MM.1S (cell line): ENCODE data around the gene IFNL3.
"Not testable (repeated sequence)": the region's sequence is repeated elsewhere in the genome, so short reads cannot be mapped to it uniquely, and the experiment has no call there.

Experiments used
- DNase-seq: peaks from one replicate; pipeline ENCODE4 v3.0.0-alpha.2; 2015
- H2AFZ ChIP-seq: fragments of 300-600 bp; sonication (generic); 2 replicates; pipeline ENCODE4 v1.6.0; 2016; ENCODE audit warnings: antibody characterized with exemption, low read length
- H3F3A ChIP-seq: fragments of 300-600 bp; sonication (generic); 2 replicates; pipeline ENCODE4 v1.6.1; 2016; ENCODE audit warnings: mild to moderate bottlenecking, antibody characterized with exemption, low read length, moderate library complexity, mixed read lengths; ENCODE audit not compliant: insufficient read depth
- H3K27ac ChIP-seq: fragments of 300-600 bp; sonication (generic); 2 replicates; pipeline ENCODE4 v1.5.1; 2016; ENCODE audit warnings: mild to moderate bottlenecking, low read length
- H3K27me3 ChIP-seq: fragments of 300-600 bp; sonication (generic); replicated peaks from 2 replicates; pipeline ENCODE4 v1.6.0; 2016; ENCODE audit warnings: low read length; ENCODE audit not compliant: insufficient read depth
- H3K36me3 ChIP-seq: fragments of 300-600 bp; sonication (generic); replicated peaks from 2 replicates; pipeline ENCODE4 v1.6.1; 2016; ENCODE audit warnings: mild to moderate bottlenecking, low read length, mixed read lengths; ENCODE audit not compliant: insufficient read depth
- H3K4me1 ChIP-seq: fragments of 300-600 bp; sonication (generic); 2 replicates; pipeline ENCODE4 v1.6.1; 2016; ENCODE audit warnings: low read length, mixed read lengths
- H3K4me2 ChIP-seq: fragments of 300-600 bp; sonication (generic); 2 replicates; pipeline ENCODE4 v1.6.0; 2016; ENCODE audit warnings: low read depth, low read length
- H3K4me3 ChIP-seq: fragments of 300-600 bp; sonication (generic); 2 replicates; pipeline ENCODE4 v1.5.1; 2016; ENCODE audit warnings: low read length, mixed read lengths
- H3K79me2 ChIP-seq: fragments of 300-600 bp; sonication (generic); 2 replicates; pipeline ENCODE4 v1.6.1; 2016; ENCODE audit warnings: mixed run types, low read length, mixed read lengths
- H3K9ac ChIP-seq: fragments of 300-600 bp; sonication (generic); 2 replicates; pipeline ENCODE4 v1.6.1; 2016; ENCODE audit warnings: low read length, mixed read lengths
- H3K9me2 ChIP-seq: fragments of 300-600 bp; sonication (generic); replicated peaks from 2 replicates; pipeline ENCODE4 v1.6.1; 2016; ENCODE audit warnings: mild to moderate bottlenecking, low read length, mixed read lengths; ENCODE audit not compliant: insufficient read depth
- H3K9me3 ChIP-seq: fragments of 300-600 bp; sonication (generic); replicated peaks from 2 replicates; pipeline ENCODE4 v1.6.1; 2016; ENCODE audit warnings: mild to moderate bottlenecking, low read length, mixed read lengths; ENCODE audit not compliant: insufficient read depth
- H4K20me1 ChIP-seq: fragments of 300-600 bp; sonication (generic); 2 replicates; pipeline ENCODE4 v1.6.1; 2016; ENCODE audit warnings: mild to moderate bottlenecking, low read length, moderate library complexity, mixed read lengths; ENCODE audit not compliant: insufficient read depth
- EZH2 ChIP-seq: fragments of 300-600 bp; sonication (generic); optimal IDR thresholded peaks from 2 replicates; pipeline ENCODE3; 2017; ENCODE audit warnings: low read depth, mild to moderate bottlenecking, antibody characterized with exemption, low read length, mixed read lengths
- EZH2phosphoT487 ChIP-seq: fragments of 300-600 bp; sonication (generic); IDR thresholded peaks from 2 replicates; pipeline ENCODE4 v1.6.1; 2018; ENCODE audit warnings: antibody characterized with exemption, low read length
- TF ChIP-seq, protein P1 (sequence below): fragments of 300-600 bp; sonication (generic); IDR thresholded peaks from 2 replicates; pipeline ENCODE4 v1.5.1; 2016; ENCODE audit warnings: antibody characterized with exemption, low read length, mixed read lengths

IFNL3 gene

DNA sequence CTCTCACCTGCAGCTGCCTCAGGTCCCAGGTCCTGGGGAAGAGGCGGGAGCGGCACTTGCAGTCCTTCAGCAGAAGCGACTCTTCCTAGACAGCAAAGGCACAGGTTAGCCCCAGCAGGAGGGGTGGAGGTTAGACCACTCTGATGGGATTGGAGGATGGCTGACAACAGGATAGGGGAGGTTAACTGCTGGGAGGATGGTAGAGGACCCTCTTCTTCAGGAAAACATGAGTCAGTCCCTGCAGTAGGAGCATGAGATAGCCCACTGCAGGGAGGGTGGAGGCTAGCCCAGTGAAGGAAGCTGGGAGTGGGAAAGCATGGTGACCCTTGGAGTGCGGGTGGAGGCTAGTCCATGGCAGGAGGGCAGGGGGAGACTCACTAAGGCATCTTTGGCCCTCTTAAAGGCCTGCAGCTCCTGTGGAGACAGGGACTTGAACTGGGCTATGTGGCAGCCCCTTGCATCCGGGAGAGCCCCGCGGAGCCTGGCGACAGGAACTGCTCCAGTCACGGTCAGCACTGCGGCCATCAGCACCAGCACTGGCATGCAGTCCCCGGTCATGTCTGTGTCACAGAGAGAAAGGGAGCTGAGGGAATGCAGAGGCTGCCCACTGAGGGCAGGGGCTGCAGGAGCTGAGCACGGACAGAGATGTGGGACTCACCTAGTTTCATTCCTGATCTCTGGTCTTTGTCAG, at the start of gene IFNL3:
TSS of gene IFNL3 (minus strand) at position 597 of the 691 bp plus-strand sequence. CDS start at position 558, 39 bp downstream.
- not testable (repeated sequence) for H3K4me3 ChIP-seq, H3F3A ChIP-seq, H4K20me1 ChIP-seq, DNase-seq, H3K79me2 ChIP-seq, H3K4me2 ChIP-seq, H3K27ac ChIP-seq, H3K4me1 ChIP-seq, H3K36me3 ChIP-seq, H2AFZ ChIP-seq, H3K9me2 ChIP-seq, H3K9ac ChIP-seq, H3K9me3 ChIP-seq
- H3K27me3 ChIP-seq, result peaks cover 56% of the 10 kb centered on the region

DNA sequence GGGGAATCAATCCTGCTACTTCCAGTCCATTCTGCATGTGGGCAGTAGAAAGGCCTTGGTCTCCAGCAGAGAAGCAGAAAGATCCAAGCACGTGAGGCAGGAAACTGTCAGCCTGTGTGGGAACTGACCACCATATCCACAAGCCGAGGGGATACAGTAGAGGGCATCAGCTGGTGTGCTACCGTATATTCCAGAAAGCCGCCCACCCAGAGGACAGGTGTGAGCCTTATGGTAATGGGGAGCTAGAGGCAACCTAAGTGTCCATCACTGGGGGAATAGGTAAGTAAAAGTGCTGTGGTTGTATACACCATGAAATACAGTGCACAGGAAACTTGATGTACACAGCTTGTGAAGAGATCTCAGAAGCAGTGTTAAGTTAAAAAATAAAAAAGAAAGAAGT, 48.6 kb upstream of the IFNL3 start:
- no peak for DNase-seq
- no peaks in the 10 kb centered on the region for H3K36me3 ChIP-seq
- no peaks in the 10 kb centered on the region for H3K9me3 ChIP-seq
- no peaks in the 10 kb centered on the region for H3F3A ChIP-seq
- no peak overlapping the region for H3K27ac ChIP-seq
- no peaks in the 10 kb centered on the region for H3K79me2 ChIP-seq
- no peaks in the 10 kb centered on the region for H4K20me1 ChIP-seq
- TF ChIP-seq EZH2phosphoT487, result no peak
- TF ChIP-seq, protein P1, sequence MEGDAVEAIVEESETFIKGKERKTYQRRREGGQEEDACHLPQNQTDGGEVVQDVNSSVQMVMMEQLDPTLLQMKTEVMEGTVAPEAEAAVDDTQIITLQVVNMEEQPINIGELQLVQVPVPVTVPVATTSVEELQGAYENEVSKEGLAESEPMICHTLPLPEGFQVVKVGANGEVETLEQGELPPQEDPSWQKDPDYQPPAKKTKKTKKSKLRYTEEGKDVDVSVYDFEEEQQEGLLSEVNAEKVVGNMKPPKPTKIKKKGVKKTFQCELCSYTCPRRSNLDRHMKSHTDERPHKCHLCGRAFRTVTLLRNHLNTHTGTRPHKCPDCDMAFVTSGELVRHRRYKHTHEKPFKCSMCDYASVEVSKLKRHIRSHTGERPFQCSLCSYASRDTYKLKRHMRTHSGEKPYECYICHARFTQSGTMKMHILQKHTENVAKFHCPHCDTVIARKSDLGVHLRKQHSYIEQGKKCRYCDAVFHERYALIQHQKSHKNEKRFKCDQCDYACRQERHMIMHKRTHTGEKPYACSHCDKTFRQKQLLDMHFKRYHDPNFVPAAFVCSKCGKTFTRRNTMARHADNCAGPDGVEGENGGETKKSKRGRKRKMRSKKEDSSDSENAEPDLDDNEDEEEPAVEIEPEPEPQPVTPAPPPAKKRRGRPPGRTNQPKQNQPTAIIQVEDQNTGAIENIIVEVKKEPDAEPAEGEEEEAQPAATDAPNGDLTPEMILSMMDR, result no peak
- TF ChIP-seq EZH2, result no peak
- no peak overlapping the region for H3K4me3 ChIP-seq
- no peaks in the 10 kb centered on the region for H3K9me2 ChIP-seq
- H3K27me3 ChIP-seq, result no peaks in the 10 kb centered on the region
- no peak overlapping the region for H3K4me2 ChIP-seq
- no peak overlapping the region for H2AFZ ChIP-seq
- H3K9ac ChIP-seq, result no peak overlapping the region
- H3K4me1 ChIP-seq, result no peaks in the 10 kb centered on the region

DNA sequence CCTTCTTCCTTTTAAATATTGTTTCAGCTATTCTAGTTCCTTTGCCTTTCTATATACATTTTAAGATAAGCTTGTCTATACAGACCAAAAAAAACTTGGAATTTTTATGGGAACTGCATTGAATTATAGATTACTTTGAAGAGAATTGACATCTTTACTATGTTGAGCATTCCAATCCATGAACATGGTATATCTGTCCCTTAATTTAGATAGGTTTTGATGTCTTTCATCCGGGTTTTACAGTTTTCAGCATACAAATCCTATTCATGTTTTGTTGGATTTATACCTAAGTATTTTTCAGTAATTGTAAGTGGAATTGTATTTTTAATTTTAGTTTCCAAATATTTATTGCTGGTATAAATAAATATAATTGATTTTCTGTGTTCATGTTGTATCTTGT, 39.2 kb upstream of the IFNL3 start:
- H3K79me2 ChIP-seq, result no peaks in the 10 kb centered on the region
- no peaks in the 10 kb centered on the region for H3K9me2 ChIP-seq
- H3K4me2 ChIP-seq, result no peak overlapping the region
- H3K27me3 ChIP-seq, result no peaks in the 10 kb centered on the region; the same call in 1 of the 2 replicates
- no peak overlapping the region for H3K9ac ChIP-seq
- no peak for TF ChIP-seq EZH2phosphoT487
- TF ChIP-seq EZH2, result no peak
- TF ChIP-seq, protein P1, result no peak
- no peaks in the 10 kb centered on the region for H3F3A ChIP-seq
- H3K4me3 ChIP-seq, result no peak overlapping the region
- no peaks in the 10 kb centered on the region for H3K9me3 ChIP-seq
- H3K27ac ChIP-seq, result no peak overlapping the region
- H2AFZ ChIP-seq, result no peak overlapping the region
- no peaks in the 10 kb centered on the region for H4K20me1 ChIP-seq
- no peaks in the 10 kb centered on the region for H3K4me1 ChIP-seq
- no peaks in the 10 kb centered on the region for H3K36me3 ChIP-seq
- DNase-seq, result no peak

DNA sequence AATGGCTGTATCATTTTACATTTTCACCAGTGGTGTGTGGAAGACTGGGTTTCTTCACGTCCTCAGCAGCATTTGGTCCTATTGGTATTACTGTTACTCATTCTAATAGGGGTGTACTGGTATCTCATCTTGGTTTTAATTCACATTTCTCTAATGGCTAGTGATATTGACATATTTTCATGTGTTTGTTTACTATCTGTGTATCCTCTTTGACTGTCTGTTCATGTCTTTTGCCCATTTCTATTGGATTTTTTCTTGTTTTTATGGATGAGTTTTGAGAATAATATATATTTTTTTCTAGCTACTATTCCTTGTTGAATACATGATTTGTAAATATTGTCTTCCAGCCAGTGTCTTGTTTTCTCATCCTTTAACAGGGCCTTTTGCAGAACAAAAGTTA, 37.2 kb upstream of the IFNL3 start:
- no peak overlapping the region for H3K27ac ChIP-seq
- no peak for TF ChIP-seq EZH2
- no peak for TF ChIP-seq EZH2phosphoT487
- TF ChIP-seq, protein P1, result no peak
- no peaks in the 10 kb centered on the region for H3F3A ChIP-seq
- no peaks in the 10 kb centered on the region for H3K9me3 ChIP-seq
- no peaks in the 10 kb centered on the region for H3K36me3 ChIP-seq
- no peaks in the 10 kb centered on the region for H3K9me2 ChIP-seq
- no peaks in the 10 kb centered on the region; the same call in 1 of the 2 replicates for H3K27me3 ChIP-seq
- no peak overlapping the region for H3K4me2 ChIP-seq
- no peak overlapping the region for H2AFZ ChIP-seq
- no peaks in the 10 kb centered on the region for H4K20me1 ChIP-seq
- DNase-seq, result no peak
- H3K4me1 ChIP-seq, result no peaks in the 10 kb centered on the region
- no peak overlapping the region for H3K4me3 ChIP-seq
- no peak overlapping the region for H3K9ac ChIP-seq
- no peaks in the 10 kb centered on the region for H3K79me2 ChIP-seq
